Measurements from ENCODE around the gene CAP1. TPM values are rescaled to one million over a fixed set of nuclear protein-coding genes. Genes with fewer than 3 reads are reported as not detected.

CAP1 gene, protein sequence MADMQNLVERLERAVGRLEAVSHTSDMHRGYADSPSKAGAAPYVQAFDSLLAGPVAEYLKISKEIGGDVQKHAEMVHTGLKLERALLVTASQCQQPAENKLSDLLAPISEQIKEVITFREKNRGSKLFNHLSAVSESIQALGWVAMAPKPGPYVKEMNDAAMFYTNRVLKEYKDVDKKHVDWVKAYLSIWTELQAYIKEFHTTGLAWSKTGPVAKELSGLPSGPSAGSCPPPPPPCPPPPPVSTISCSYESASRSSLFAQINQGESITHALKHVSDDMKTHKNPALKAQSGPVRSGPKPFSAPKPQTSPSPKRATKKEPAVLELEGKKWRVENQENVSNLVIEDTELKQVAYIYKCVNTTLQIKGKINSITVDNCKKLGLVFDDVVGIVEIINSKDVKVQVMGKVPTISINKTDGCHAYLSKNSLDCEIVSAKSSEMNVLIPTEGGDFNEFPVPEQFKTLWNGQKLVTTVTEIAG
- total RNA-seq, result 365 TPM
- long read RNA-seq, transcript CAP1-203 (13 exons, 3,105 nt), result minor isoform, 93 of 510 reads
- long read RNA-seq, transcript CAP1-202 (13 exons, 1,496 nt), result minor isoform, 63 of 510 reads
- long read RNA-seq, transcript CAP1-206 (13 exons, 2,217 nt), result major isoform, 184 of 510 reads
- long read RNA-seq, transcript CAP1-201 (13 exons, 2,592 nt), result minor isoform, 16 of 510 reads
- long read RNA-seq, partial matches to known transcripts, result 57 of 510 reads
- long read RNA-seq, other reads (novel, unspliced or antisense), result 84 of 510 reads

- H3K4me1 ChIP-seq, result peaks cover 82% of the 10 kb centered on the region
Measured at GRCh38 chr1:40040511-40041465, at the start of gene CAP1. CAP1 (plus strand) TSS chr1:40040729; CDS start chr1:40059347, 18,618 bp downstream.

DNA sequence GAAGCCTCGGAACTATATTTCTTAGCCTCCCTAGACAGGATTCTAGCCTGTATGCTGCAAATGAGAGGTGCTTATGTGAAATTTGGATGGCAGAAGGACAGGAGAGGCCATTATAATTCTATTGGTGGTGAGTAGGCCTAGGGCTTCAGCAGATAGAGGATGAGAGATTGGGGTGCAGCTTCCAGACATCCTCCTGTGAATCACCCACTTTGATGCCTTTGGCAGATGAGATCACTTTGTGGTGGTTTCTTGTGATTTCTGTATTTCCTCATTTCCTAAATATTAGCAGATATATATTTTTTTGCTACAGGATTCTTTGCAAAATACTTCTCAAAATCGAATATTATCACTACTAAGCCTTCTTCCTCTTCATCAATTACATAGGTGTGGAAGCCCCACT is 48.3 kb upstream of the CAP1 start:
- no peaks in the 10 kb centered on the region for H3K36me3 ChIP-seq
- no peaks in the 10 kb centered on the region for H3K9me3 ChIP-seq
- no peak overlapping the region for H3K4me3 ChIP-seq
- ATAC-seq (peak in 1 of 2 donors; percentile 17), DNase-seq (no peak)
- intact Hi-C loops (cut with DNase I), result no loop called here
- H3K27ac ChIP-seq, result no peak overlapping the region
- H3K4me1 ChIP-seq, result no peaks in the 10 kb centered on the region
- no peaks in the 10 kb centered on the region for H3K27me3 ChIP-seq (ENCODE audit: low read depth)
- TF ChIP-seq, protein P1, sequence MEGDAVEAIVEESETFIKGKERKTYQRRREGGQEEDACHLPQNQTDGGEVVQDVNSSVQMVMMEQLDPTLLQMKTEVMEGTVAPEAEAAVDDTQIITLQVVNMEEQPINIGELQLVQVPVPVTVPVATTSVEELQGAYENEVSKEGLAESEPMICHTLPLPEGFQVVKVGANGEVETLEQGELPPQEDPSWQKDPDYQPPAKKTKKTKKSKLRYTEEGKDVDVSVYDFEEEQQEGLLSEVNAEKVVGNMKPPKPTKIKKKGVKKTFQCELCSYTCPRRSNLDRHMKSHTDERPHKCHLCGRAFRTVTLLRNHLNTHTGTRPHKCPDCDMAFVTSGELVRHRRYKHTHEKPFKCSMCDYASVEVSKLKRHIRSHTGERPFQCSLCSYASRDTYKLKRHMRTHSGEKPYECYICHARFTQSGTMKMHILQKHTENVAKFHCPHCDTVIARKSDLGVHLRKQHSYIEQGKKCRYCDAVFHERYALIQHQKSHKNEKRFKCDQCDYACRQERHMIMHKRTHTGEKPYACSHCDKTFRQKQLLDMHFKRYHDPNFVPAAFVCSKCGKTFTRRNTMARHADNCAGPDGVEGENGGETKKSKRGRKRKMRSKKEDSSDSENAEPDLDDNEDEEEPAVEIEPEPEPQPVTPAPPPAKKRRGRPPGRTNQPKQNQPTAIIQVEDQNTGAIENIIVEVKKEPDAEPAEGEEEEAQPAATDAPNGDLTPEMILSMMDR (IDR thresholded peaks at IDR 0.05), result no peak

More at GRCh38 chr1:40040511-40041465, at the start of gene CAP1:
- H3K36me3 ChIP-seq, result peaks cover 16% of the 10 kb centered on the region
- peak; percentile 99 for DNase-seq
- H3K27me3 ChIP-seq (ENCODE audit: low read depth), result no peaks in the 10 kb centered on the region
- TF ChIP-seq, protein P1 (IDR thresholded peaks at IDR 0.05), result no peak
- H3K27ac ChIP-seq, result peak within 1 kb of the TSS; percentile 100
- peak; percentile 96 to 98 for ATAC-seq
- intact Hi-C loops (cut with DNase I), result no loop called here
- H3K4me3 ChIP-seq, result peak within 1 kb of the TSS; percentile 74
- H3K9me3 ChIP-seq, result no peaks in the 10 kb centered on the region

GRCh38 chr1:39992888-39993287 is 47.6 kb upstream of the CAP1 start:
- TF ChIP-seq, protein P1 (IDR thresholded peaks at IDR 0.05), result no peak
- Histone ChIP-seq H3K4me1 (no peaks in the 10 kb centered on the region), H3K27ac (no peak overlapping the region), H3K9me3 (no peaks in the 10 kb centered on the region), H3K27me3 (ENCODE audit: low read depth) (no peaks in the 10 kb centered on the region), H3K36me3 (no peaks in the 10 kb centered on the region), H3K4me3 (no peak overlapping the region)
- intact Hi-C loops (cut with DNase I), result no loop called here
- DNase-seq (no peak), ATAC-seq (no peak)

GRCh38 chr1:39995973-39996393 is 44.5 kb upstream of the CAP1 start:
- H3K36me3 ChIP-seq, result no peaks in the 10 kb centered on the region
- DNase-seq (no peak), ATAC-seq (peak; percentile 35 to 63)
- H3K27me3 ChIP-seq (ENCODE audit: low read depth), result no peaks in the 10 kb centered on the region
- TF ChIP-seq, protein P1 (IDR thresholded peaks at IDR 0.05), result no peak
- no peak overlapping the region for H3K4me3 ChIP-seq
- H3K9me3 ChIP-seq, result no peaks in the 10 kb centered on the region
- H3K4me1 ChIP-seq, result no peaks in the 10 kb centered on the region
- intact Hi-C loops (cut with DNase I), result no loop called here
- no peak overlapping the region for H3K27ac ChIP-seq
